Activated T-cell treated with anti-CD3 and anti-CD28 coated beads, Interleukin-2, amount 50 U/mL, for 1 hour (primary cell): Measurements from ENCODE around the gene CCND1.
"Not testable (repeated sequence)": the region's sequence is repeated elsewhere in the genome, so short reads cannot be mapped to it uniquely, and the experiment has no call there.

ENCODE experiments used
- DNase-seq: peaks from one replicate; pipeline ENCODE4 v3.0.0-alpha.2; 2020

Gene CCND1

DNA sequence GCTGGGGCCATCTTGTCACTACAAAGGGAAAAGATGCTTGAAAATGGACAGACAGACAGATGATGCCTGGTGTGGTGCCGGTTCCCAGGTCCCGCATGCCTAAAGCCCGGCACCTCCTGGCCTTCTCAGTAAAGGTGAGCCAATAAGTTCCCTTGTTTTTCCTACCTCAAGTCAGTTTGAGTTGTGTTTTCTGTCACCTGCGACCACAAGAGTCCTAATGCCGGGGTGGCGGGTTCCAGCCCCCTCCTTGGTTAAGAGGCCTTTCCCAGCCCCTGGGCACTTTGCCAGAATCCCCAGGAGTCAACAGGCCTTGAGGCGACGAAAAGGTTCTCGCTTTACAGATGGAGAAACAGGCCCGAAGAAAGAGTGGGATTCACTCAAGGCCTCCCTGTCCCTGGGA lies 53.8 kb downstream of the CCND1 start:
- no peak for DNase-seq

DNA sequence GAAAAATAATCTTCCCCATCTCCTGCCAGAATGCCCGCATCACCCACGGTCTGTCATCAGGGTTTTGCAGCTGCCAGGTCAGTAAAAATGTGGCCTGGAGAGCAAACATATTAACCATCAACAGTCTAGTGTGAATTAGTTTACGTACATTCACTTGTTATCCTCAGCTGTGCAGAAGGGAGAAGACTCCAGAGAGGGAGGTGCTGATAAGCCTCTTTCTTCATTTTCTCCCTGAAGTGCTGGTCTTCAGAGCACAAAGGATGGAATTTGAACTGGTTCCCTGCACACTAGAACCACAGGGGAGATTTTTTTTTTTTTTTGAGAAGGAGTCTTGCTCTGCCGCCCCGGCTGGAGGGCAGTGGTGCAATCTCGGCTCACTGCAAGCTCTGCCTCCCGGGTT lies 54.6 kb downstream of the CCND1 start:
- no peak for DNase-seq

DNA sequence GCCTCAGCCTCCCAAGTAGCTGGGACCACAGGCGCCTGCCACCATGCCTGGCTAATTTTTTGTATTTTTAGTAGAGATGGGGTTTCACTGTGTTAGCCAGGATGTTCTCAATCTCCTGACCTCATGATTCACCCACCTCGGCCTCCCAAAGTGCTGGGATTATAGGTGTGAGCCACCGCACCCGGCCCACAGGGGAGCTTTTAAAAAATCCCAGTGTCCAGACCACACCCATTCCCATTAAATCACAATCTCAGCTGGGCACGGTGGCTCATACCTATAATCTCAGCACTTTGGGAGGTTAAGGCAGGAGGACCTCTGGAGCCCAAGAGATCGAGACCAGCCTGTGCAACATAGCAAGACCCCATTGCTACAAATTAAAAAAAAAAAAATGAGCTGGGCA lies 55.0 kb downstream of the CCND1 start:
- DNase-seq: not testable (repeated sequence)

DNA sequence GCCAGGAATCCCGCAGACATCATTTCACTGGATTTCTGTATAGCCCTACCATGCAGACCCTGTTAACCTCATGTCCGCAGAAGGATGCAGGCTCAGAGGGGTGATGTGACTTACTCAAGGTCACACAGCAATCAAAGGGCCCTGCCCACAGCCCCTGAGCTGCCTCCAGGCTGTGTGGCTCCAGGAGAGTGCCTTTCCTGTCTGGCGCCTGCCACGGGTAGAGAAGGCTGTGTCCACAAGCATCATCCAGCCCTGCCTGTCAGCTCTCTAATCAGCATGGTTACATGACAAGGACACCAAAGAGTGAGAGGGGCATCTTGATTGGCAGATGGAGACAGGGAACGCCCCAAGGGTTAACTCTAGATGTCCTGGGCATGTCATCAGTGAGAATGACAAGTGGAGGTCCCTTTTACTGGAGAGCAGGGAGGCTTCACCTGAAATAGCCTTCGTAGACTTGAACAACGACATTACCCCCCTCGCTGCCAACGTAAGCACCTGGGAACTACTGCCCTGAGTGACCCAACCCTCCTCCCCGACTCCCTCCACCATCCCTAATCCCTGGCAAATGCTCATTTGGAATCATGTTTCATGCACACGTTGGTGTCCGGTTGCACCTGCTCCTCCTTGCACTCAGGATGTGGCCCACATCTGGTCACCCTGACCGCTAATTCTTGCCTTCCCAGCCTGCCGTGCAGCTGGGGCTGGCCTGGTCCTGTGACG lies 56.0 kb downstream of the CCND1 start:
- no peak for DNase-seq

DNA sequence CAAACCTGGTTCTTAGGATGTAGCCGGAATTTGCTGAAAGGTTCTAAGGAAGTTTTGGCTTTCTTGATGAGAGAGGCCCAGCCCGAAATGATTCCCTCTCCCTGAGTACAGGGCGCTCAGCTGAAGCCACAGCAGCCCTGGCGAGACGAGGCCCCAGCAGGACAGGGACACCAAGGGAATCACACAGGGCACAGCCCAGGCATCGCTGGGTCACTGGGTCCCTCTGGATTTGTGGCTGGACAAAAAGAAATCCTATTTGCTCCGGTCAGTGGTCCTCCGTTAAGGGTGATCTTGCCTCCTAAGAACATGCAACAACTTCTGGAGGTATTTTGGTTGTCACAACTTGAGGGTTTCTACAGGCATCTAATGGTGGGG lies 56.5 kb downstream of the CCND1 start:
- DNase-seq: no peak

DNA sequence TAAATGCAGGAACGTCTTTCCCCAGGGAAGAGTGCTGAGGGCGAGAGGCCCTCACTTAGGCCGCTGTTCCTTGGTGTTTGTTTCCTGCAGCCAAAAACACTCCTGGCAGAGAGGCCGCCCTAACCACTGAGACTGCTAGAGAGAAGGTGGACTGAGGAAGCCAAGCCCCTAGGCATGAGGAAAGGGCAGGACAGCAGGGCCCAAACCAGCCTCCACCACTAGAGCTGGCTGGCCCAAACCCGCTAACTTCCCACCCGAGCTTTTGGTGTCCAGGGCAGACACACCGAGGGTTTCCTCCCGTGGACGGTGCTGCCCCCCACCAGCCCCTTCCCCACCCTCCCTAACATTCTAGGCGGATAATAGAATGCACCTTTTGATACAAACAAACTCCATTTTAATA lies 56.9 kb downstream of the CCND1 start:
- DNase-seq: no peak

DNA sequence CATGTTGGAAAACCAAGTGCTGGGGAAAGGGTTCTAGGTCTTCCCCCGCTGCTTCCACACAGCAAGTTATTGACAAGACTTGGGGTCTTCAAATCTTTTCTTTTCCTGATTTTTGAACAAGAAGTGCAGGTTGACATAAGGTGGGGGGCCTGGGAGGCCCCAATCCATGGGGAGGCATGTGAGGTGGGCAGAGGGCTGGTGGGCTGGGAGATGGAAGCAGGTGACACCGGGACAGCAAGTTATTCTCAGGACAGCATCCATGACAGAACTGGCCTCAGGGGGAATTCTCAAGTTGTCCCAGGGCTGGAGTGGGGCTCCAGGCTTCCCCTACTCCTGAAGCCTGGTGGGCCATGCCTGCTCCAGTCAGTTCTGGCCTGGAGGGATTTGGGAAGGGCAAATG lies 57.4 kb downstream of the CCND1 start:
- no peak for DNase-seq

DNA sequence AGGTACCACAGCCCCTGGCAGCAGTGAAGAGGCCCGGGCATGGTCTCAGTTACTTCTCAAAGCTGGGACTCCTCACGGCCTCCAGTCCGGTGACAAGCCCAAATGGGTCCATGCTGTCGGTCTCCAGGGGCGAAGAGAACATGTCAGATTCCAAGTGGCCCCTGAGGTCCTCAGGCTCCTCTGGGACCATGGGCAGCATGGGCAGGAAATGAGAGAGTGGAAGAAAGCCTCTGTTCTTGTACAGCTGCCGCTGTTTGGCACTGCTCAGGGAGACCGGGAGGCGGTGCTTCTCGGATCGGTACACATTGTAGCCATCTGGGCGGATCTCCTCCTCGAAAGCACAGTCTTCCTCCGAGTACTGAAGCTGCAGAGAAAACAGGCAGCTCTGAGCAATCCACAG lies 58.3 kb downstream of the CCND1 start:
- DNase-seq: no peak

DNA sequence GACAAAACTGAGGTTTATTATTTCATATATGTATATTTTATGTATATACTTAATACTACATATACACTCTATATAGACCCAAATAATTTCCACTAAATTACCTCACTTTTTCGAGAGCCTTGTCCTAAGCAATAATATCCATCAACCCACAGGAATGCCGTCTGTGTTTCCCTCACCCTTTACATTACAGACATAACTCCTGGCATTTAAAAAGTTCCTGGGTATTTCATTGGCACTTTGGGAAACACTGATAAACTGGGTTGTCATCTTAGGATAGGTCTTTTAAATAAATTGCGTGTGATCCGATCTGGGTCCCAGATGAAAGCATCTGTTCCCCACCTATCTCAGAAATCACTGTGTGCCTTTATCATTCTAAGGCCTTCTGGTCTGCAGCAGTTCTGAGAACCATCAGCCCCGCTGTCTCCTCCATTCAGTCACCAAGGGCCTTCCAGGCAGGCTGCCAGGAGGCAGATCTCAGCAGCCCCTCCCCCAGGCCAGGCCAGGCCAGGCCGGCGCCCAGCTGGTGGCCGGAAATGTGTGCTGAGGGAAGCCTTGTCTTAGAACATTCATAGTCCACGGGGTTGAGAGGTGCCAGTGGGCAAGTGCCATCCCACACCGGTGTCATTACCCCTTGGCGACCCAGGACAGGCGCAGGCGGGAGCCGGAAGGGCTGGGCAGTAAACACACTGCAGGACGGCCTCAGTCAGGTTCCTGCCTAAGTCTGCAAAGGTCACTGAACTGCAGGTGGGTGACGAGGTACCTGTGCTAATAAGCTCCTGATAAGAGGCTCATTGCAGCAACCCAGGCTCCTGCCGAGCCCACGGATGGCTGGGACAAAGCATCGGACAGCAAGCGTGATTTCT lies 59.6 kb downstream of the CCND1 start:
- DNase-seq: no peak

DNA sequence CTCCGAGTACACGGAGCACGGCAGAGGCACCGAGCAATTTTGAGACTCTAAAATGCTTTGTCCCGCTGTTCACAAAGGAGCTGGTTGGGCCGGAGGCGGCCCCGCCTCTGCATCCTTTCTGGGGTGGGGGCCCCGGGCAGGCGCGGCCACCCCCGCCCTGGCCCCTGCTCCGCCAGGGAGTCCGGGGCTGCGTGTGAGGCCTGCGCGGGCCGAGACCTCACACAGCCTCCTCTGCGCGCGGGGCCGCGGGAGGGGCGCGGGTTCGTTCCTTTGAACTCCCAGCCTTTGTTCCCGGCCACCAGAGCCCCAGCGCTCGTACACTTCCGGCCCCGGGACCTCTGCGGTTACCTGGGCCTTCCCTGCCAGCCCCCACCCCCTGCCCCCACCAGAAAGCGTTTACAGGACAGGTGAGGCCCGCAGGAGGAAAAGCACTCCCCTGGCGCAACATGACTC lies 61.3 kb downstream of the CCND1 start:
- DNase-seq: no peak

DNA sequence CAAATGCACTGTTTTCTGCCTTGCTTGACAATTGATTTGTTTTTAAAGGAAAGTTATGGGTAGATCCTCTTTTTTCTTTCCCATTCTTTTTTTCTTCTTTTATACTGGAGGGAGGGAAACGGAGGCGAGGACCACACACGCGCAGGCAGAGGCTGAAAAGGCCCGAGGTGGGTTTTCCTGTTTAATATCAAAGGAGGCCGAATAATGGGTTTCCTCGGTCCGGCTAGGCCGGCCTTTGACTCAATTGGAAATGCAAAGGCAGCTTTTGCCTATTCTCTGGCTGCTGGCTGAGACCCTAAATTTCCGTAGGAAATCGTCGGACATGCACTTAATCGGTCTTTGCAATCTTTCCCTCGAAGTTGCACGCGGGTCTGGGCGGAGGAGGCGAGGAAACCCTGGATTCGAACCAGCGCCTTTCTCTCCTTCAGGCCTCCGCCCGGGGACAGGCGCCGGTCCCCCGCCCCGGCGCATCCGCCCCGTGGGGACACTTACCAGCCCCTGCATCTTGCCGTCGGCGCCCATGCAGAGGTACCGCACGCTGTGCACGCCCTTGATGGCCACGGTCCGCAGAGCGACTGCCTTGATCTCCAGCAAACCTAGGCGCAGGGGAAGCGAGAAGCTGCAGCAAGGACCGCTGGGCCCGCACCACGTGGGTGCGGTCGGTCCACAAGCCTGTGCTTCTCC lies 62.0 kb downstream of the CCND1 start:
- no peak for DNase-seq

DNA sequence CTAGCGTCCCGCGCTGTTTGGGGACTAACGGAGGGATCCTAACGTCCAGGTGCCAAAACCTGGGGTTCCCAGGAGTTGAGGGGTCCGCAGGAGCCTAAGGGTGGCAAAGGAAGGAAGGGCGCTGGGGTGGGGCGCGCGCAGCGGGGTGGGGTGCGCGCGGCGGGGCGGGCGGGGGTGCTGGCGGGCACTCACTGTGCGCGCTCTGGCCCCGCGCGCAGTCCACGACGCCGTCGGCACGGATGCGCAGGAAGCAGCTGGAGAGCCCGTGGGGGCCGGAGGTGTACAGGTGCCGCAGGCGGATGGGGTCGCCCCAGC lies 62.5 kb downstream of the CCND1 start:
- no peak for DNase-seq
